DMS153 (cell line): ENCODE data around the gene ULK1.

Source experiments
- DNase-seq: peaks from one replicate; lab custom pipeline; 2025; lab: John Stamatoyannopoulos, UW

Gene ULK1

DNA sequence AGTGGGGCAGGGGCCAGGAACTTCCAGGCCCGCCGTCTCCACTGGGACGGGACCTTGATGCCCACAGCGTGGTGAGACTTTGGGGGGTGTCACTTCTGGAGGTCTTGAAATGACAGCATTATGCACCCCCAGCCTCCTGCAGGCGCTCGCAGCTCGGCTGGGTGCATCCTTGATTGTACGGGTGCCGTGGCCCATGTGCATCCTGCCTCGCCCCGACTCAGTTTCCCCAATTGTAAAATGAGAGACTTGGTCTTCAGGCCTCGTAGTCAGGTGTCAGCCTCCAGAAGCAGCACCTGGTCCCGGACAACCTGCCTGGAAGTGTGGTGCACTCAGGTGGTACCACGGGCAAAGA, 25.7 kb downstream of the ULK1 start:
- DNase-seq, result no peak

DNA sequence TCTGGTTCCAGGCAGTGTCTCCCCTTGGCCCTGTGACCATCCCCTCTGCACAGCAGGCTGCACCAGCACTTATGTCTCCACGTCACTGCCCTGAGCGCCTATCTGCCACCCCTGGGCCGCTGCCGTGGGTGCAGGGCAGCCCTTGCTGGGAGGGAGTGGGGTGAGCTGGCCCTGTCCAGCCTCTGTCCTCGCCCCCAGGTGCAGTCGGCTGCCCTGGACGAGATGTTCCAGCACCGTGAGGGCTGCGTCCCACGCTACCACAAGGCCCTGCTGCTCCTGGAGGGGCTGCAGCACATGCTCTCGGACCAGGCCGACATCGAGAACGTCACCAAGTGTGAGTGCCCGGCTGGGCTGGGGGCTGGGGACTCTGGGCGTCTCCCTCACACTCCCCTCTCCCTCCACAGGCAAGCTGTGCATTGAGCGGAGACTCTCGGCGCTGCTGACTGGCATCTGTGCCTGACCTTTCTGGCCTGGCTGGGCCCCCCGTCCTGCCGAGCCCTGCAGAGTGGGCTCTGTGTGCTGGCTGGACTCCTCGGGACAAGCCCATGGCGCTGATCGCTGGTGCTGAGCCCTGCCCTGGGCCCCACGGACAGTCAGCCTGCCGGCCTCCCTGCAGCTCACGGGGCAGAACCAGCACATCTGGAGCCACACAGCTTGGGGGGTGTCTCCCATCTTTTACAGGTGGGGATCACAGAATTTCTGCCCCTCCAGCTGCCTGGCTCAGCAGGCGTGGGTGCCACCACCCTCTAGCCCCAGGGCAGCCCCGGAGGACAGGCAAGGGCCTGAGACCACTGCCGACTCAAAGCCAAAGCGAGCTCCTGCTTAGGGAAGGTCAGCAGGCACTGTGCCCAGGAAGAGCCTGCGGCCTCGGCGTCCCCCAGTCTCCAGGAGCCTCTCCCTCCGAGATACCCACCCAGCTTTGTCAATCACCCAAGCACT, 26.7 kb downstream of the ULK1 start:
- no peak for DNase-seq

DNA sequence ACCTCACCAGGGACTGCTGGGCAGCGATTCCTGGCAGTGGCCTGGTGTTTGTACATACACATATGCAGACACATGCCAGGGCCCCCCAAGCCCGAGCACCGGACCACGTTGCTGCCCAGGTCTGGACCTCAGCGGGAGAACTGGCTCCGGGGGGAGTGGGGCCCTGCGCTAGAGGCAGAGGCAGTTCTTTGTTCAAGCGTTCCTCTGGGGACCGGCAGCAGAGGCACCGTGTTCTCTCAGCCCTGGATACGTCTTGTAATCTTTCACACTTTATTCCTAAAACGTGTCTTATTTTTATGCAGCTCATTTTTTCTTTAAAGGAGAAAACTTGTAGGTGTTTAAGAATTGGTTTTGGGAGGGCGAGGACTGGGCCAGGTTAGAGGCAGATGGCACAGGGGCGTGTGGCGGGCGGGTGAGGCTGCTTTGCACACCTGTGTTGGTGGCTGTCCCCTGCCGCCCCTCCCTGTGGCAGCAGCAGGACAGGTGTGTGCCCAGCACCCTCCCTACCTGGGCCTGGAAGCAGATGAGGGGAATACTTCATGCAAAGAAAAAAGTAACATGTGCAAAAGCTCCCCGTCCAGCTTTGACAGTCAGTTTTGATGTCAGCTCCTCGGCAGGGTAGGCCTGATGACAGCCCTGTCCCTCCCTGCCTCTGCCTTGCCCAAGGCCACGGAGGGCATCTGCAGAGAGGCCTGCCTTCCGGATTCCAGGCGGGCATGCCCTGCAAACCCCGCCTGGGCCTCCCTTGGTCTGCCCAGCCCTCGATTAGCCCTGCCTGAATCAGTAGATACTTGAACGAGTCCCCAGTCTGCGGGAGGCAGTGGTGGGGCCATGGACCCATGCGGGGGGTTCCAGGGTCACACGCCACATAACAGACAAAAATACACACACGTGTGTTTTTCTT, 27.7 kb downstream of the ULK1 start:
- no peak for DNase-seq

DNA sequence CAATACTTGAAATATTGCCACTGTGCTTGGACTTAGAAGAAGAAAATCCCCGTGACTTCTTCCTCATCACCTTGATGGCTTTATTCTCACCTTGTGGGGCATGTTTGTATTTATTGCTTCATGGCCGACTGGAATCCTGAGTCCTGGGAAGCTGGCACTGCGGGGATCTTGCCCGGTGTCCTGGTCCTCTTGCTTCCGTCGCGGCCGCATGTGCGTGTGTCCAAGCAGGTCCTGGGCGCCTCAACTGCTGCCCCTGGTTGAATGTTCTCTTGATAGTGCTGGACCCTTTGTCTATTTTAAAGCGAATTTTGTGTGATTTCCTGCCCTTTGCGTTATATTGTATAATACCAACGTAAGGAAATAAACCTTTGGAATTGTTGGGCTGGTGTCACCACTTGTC, 28.4 kb downstream of the ULK1 start:
- DNase-seq, result no peak

DNA sequence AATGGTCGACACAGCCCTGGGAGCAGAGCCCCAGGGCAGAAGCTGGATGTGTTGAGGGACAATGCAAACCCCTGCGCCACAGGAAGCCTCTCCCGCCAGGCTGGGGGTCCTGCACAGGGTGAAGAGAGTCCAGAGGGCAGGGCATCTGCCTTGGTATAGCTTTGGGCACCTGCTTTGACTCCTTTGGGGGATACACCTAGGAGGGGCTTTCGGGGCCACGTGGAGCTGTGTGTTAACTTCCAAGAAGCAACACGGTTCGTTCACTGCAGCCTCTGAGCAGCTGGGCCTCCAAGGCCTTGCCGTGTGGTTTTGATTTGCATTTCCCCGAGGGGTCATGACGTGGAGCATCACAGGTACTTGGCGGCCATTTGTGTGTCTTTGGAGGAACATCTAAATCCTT, 28.8 kb downstream of the ULK1 start:
- no peak for DNase-seq

DNA sequence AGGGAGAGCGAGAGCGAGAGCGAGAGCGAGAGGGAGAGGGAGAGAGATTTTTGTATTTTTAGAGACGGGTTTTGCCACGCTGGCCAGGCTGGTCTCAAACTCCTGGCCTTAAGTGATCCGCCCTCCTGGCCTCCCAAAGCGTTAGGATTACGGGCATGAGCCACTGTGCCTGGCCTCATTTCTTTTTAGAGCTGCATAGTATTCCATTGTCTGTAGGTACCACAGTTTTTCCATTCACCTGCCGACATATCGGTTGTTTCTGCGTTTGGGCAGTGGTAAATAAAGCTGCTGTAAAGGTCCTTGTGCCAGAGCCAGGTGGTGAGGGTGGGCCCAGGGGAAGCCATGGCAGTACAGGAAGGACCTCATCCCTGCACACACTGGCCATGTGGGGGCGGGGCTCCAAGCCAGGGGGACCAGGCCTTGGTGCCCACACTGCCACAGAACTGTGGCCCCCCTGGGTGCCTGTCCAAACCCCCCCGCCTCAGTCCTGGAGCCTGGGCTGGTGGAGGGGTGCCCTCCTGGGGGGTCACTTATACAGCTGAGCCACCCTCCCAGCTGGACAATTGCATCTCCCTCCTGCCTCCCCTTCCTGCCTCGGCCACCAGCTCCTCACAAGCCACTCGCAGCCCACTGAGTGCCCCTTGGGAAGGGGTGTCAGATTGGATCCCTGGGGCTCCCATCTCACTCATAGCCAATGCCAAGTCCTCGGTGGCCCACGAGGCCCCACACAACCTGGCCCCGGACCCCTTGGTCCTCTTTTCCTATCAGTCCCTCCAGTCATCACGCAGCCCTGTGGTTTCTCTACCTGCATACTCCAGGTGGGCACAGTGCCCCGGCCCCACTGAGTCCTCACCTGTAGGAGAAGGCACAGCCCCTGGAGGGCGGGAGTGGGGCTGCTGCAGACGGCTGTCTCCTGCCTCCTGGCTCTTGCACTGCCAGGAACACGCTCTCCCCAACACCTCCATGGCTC, 33.0 kb downstream of the ULK1 start:
- DNase-seq, result no peak

DNA sequence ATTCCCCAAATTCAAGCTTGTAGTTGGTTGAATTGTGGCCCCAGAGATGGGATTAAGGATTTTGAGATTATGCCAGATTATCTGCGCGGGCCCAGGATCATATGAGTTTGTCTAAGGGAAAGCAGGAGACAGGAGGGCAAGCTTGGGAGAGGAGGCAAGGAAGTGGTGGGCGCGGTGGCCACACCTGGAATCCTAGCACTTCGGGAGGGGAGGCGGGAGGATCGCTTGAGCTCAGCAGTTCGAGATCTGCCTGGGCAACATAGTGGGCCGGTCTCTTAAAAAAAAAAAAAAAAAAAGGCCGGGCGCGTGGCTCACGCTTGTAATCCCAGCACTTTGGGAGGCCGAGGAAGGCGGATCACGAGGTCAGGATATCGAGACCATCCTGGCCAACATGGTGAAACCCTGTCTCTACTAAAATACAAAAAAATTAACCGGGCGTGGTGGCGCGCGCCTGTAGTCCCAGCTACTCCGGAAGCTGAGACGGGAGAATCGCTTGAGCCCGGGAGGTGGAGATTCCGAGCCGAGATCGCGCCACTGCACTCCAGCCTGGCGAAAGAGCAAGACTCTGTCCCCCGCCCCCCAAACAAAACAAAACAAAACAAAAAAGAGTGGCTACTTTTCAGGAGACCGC, 33.8 kb downstream of the ULK1 start:
- DNase-seq, result no peak

DNA sequence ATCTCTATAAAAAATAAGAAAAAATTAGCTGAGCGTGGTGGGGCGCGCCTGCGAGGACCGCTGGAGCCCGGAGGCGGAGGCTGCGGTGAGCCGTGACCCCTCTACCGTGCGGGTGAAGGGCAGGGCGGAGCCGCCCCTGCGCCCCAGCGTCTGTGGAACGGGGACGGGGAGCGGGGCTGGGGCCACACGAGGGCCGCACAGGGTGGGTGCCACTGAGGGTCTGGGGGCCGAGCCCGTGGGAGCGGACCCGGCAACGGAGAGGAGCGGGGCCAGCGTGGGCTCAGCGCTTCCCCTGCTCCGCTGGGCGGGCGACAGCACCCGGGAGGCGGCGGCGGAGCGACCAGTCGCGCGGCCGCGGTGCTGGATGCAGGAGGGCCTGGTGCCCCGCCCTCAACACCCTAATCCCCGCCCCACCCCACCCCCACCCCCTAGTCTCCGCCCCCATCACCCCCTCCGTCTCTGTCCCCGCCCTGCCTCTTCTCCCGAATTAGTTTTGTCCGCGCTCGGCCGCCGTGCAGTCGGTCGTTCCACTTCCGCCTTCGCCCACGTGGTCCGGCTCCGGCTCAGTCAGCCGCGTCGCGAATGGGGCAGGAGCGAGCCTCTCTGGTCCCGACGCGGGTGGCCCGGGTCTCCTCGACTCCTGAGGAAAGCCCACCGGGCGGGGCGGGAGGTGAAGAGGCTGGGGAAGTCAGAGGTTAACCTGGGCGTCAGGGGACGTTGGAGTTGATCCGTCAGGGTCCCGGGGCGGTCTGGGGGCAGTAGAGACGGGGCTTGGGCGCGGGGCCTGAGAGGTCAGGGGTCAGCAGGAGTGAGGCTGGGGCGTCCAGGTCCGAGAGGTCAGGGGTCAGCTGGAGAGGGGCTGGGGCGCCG, 34.5 kb downstream of the ULK1 start, which contains the start of gene PUS1:
Gene PUS1 (plus strand): TSS at position 566 of the 870 bp plus-strand sequence. CDS start 447 bp downstream, outside the sequence.
- peak; percentile 81 for DNase-seq

DNA sequence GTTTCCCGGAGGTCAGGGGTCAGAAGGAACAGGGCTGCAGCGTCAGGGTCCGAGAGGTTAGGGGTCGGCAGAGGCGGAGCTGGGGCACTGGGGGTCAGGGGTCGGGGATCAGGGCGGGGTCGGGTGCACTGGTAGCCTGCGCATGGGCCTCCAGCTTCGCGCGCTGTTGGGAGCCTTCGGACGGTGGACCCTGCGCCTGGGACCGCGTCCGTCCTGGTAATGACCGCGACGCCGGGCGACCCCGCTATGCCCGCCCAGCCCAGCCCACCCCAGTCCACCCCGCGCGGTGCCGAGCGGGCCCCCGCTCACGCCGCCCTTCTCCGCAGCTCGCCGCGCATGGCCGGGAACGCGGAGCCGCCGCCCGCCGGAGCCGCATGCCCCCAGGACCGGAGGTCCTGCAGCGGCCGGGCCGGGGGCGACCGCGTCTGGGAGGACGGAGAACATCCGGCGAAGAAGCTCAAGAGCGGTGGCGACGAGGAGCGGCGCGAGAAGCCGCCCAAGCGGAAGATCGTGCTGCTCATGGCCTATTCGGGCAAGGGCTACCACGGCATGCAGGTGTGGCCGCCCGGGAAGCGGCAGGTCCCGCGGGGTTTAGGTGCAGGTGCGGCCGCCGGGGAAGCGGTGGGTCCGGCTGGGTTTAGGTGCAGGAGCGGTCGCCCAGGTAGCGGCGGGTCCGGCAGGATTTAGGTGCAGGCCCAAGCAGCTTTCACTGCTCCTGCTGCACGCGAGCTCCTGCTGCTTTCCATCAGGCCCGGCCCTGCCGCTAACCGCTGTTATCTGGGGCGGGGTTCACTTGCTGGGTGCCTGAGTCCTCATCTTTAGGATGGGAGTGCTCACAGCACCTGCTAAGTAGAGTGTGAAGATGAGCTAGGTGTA, 35.4 kb downstream of the ULK1 start:
- DNase-seq, result no peak

DNA sequence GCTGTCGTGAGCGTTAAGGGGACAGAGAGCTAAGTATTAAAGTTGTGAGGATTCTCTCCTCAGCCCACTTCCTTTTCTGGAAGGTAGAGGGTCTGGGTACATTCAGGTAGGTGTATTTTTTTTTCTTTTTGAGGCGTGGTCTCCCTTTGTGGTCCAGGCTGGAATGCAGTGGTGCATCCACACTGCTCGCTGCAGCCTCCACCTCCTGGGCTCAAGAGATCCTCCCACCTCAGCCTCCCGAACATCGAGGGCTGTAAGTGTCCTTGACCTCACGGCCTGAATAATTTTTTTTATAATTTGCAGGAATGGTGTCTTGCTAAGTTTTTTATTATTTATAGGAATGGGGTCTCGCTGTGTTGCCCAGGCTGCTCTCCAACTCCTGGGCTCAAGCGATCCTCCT, 36.1 kb downstream of the ULK1 start:
- no peak for DNase-seq

DNA sequence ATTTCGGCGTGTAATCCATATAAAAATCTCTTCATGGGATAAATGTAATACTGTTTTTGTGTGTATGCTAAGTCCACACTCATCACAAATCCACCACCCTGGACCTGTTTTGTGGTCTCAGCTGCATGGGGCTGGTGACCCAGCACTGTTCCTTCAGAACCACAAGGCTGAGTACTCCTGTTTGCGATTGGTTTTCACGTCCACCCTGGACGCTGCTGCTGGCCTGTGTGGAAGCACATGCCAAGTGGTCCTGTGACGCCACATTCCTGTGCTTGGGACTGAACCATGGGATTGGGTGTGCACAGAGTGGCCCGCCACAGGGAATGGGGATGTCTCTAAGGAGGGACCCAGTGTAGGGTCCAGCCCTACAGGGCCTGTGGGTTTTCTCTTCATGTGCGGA, 39.0 kb downstream of the ULK1 start:
- no peak for DNase-seq

DNA sequence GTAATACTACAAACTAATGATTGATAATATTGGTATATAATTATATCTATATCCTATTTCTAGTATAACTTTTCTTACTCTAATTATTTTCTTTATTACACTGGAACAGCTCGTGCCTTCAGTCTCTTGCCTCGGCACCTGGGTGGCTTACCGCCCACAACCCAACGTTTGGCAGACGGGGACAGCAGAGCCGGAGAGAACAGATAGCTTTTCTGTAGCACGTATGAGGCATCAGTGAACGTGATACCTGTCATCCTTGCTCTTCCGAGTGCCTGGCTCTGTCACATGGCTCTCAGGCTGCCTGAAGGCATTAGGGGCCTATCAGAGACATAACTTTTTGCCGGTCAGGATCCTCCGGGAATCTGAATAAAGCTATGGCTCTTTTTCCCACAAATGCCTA, 40.1 kb downstream of the ULK1 start:
- DNase-seq, result no peak

DNA sequence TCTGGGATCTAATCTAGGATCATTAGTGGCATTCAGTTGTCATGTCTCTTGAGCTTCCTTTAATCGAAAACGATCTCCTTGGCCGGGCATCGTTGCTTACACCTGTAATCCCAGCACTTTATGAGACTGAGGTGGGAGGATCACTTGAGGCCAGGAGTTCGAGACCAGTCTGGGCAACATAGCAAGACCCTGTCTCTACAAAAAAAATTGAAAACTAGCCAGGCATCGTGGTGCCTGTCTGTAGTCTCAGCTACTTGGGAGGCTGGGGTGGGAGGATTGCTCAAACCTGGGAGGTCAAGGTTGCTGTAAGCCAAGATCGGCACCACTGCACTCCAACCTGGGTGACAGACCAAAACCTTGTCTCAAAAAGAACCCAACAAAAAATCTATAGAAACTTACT, 43.7 kb downstream of the ULK1 start:
- DNase-seq, result no peak

DNA sequence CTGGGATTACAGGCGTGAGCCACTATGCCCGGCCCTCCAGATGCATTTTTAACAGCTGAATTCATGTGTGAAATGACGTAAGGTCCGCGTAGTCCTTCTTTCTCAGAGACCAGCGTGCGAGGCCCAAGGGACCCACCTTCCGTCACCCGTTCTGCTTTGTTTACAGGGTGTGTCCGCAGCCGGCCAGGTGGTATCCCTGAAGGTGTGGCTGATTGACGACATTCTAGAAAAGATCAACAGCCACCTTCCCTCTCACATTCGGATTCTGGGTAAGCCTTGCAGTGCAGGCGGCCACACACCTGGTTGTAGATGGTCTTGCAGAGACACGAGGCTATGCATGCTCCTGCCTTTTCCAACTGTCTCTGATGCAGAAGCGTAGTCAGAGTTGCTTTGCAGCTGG, 44.6 kb downstream of the ULK1 start:
- DNase-seq, result peak; percentile 88

DNA sequence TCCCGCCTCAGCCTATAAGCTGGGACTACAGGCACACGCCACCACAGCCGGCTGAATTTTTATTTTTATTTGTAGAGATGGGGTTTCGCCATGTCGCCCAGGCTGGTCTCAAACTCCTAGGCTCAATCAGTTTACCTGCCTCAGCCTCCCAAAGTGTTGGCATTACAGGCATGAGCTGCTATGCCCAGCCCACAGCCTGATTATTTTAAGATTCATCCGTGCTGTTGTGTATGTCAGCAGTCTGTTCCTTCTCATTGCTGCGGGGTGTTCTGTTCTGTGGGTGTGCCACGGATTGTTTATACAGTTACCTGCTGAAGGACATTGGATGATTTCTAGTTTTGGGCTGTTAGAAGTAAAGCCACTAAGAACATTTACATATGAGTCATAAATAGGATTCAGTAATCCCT, 45.7 kb downstream of the ULK1 start:
- no peak for DNase-seq

DNA sequence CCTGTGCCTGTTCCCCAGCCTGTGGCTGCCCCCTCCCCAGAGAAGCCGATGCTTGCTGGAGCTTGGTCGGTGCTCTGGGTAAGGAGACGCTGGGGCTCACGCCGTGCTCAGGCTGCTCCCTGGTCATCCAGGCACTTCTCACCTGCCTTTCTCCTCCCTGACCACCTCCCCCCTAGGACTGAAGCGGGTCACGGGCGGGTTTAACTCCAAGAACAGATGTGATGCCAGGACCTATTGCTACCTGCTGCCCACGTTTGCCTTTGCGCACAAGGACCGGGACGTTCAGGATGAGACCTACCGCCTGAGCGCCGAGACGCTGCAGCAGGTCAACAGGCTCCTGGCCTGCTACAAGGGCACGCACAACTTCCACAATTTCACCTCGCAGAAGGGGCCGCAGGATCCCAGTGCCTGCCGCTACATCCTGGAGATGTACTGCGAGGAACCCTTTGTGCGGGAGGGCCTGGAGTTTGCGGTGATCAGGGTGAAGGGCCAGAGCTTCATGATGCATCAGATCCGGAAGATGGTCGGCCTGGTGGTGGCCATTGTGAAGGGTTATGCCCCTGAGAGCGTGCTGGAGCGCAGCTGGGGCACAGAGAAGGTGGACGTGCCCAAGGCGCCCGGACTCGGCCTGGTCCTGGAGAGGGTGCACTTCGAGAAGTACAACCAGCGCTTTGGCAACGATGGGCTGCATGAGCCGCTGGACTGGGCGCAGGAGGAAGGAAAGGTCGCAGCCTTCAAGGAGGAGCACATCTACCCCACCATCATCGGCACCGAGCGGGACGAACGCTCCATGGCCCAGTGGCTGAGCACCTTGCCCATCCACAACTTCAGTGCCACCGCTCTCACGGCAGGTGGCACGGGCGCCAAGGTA, 46.9 kb downstream of the ULK1 start:
- no peak for DNase-seq

DNA sequence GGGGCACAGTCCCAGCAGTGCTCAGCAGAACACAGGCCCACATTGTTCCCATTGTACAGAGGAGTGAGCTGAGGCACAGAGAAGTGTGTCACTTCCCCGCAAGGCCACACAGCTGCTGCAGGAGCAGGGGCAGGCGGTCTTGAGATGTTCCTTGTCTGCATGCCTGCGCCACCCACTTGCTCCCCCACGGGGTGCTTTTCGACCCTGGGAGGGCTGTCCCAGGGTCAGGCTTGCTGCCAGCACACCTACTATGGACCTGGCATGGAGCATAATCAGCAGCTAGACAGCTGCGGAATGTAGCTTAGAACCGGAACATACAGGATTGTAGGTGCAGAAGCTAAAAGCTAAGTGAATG, 47.5 kb downstream of the ULK1 start:
- DNase-seq, result no peak

DNA sequence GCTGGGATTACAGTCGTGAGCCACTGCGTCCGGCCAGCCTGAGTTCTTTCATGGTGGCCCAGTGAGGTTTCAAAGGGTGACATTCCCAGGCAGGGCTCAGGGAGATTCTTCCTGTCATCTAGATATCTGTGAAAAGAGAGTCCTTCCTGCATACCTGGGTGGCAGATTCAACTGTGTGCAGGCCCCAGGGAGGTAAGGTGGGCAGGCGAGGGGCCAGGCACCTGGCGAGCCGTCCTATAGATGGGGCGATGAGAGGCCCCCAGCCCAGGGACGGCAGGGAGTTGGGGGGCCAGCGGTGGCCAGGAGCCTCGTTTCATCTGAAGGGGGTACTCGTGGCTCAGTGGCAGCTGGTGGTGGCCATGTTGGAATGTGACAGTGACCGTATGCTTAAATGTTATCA, 48.2 kb downstream of the ULK1 start:
- no peak for DNase-seq
